K562 (cell line): ENCODE data around the gene RNASEH1. TPM values are rescaled to one million over a fixed set of nuclear protein-coding genes. Genes with fewer than 3 reads are reported as not detected.

ENCODE experiments used
- WHSC1 ChIP-seq: IDR thresholded peaks from one replicate; pipeline ENCODE4 v1.6.1; 2012; ENCODE audit warnings: low read length, control low read depth, inconsistent platforms
- ZNF354B ChIP-seq: fragments of 250-450 bp; sonication (Bioruptor Pico); IDR thresholded peaks from 2 replicates; pipeline ENCODE4 v1.4.0; 2020
- ZNF551 ChIP-seq: fragments of 250-450 bp; sonication (Bioruptor Pico); IDR thresholded peaks from 2 replicates; pipeline ENCODE4 v1.5.0; 2021; ENCODE audit warnings: mild to moderate bottlenecking, moderate library complexity
- polyA plus RNA-seq, 8 experiments: library from polyadenylated mRNA; depleted of rRNA in 4 of 8; stranded (reverse) in 5 of 8; unstranded in 3 of 8; fragments of >200 nt; fragmentation: Nextera tagmentation in 2 of 8; fragmentation: Illumina TruSeq in 1 of 8; extraction: Ambion mirVana in 2 of 8; extraction: Trizol in 1 of 8; gene quantifications; 2 replicates each; pipeline versions ENCODE4 v1.2.1 to v1.2.3, GENCODE V29; 2011 to 2014; ENCODE audit warnings: inconsistent platforms in 1 of 8, missing spikeins in 1 of 8
- total RNA-seq, 7 experiments: library from RNA; depleted of rRNA in 6 of 7; stranded (reverse); fragments of >200 nt in 6 of 7; fragmentation: Illumina TruSeq in 2 of 7; extraction: Trizol in 2 of 7; gene quantifications; 2 replicates each; pipeline versions ENCODE4 v1.2.1 to v1.2.3, GENCODE V29; 2011 to 2021; ENCODE audit warnings: low replicate concordance in 1 of 7
- TF ChIP-seq, protein P1 (sequence below): fragments of 450-650 bp; IDR thresholded peaks from 2 replicates; pipeline ENCODE4 v1.6.1; 2016; ENCODE audit warnings: low read depth

Gene RNASEH1
- total and polyA plus RNA-seq, 9 of the 15 experiments (the other 6 are each of a cell fraction or from before 2014, with no cell fraction given): 25.7 to 47.5 (median 42.8) TPM

DNA sequence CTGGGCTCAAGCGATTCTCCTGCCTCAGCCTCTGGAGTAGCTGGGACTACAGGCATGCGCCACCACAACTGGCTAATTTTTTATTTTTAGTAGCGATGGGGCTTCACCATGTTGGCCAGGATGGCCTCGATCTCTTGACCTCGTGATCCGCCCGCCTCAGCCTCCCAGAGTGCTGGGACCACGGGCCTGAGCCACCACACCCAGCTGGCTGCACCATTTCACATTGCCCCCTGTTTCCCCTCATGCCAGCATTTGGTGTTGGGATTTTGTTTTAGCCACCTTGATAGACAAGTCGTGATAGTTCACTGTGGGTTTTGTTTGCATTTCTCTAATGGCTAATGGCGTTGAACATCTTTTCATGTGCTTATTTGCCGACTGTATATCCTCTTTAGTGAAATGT, 31.0 kb upstream of the RNASEH1 start (continued):
- TF ChIP-seq, protein P1, sequence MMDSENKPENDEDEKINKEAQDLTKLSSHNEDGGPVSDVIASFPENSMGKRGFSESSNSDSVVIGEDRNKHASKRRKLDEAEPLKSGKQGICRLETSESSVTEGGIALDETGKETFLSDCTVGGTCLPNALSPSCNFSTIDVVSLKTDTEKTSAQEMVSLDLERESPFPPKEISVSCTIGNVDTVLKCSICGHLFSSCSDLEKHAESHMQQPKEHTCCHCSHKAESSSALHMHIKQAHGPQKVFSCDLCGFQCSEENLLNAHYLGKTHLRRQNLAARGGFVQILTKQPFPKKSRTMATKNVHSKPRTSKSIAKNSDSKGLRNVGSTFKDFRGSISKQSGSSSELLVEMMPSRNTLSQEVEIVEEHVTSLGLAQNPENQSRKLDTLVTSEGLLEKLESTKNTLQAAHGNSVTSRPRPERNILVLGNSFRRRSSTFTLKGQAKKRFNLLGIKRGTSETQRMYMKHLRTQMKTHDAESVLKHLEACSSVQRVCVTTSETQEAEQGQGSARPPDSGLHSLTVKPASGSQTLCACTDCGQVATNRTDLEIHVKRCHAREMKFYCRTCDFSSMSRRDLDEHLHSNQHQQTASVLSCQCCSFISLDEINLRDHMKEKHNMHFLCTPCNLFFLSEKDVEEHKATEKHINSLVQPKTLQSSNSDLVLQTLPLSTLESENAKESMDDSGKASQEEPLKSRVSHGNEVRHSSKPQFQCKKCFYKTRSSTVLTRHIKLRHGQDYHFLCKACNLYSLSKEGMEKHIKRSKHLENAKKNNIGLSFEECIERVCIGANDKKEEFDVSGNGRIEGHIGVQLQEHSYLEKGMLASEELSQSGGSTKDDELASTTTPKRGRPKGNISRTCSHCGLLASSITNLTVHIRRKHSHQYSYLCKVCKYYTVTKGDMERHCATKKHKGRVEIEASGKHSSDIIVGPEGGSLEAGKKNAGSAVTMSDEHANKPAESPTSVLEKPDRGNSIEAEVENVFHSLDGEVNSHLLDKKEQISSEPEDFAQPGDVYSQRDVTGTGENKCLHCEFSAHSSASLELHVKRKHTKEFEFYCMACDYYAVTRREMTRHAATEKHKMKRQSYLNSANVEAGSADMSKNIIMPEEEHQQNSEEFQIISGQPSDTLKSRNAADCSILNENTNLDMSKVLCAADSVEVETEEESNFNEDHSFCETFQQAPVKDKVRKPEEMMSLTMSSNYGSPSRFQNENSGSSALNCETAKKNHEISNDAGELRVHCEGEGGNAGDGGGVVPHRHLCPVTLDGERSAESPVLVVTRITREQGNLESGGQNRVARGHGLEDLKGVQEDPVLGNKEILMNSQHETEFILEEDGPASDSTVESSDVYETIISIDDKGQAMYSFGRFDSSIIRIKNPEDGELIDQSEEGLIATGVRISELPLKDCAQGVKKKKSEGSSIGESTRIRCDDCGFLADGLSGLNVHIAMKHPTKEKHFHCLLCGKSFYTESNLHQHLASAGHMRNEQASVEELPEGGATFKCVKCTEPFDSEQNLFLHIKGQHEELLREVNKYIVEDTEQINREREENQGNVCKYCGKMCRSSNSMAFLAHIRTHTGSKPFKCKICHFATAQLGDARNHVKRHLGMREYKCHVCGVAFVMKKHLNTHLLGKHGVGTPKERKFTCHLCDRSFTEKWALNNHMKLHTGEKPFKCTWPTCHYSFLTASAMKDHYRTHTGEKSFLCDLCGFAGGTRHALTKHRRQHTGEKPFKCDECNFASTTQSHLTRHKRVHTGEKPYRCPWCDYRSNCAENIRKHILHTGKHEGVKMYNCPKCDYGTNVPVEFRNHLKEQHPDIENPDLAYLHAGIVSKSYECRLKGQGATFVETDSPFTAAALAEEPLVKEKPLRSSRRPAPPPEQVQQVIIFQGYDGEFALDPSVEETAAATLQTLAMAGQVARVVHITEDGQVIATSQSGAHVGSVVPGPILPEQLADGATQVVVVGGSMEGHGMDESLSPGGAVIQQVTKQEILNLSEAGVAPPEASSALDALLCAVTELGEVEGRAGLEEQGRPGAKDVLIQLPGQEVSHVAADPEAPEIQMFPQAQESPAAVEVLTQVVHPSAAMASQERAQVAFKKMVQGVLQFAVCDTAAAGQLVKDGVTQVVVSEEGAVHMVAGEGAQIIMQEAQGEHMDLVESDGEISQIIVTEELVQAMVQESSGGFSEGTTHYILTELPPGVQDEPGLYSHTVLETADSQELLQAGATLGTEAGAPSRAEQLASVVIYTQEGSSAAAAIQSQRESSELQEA: no peak
- no peak for TF ChIP-seq ZNF551
- no peak for TF ChIP-seq WHSC1
- TF ChIP-seq ZNF354B (CRISPR knock-in tag): no peak
